Trophoblast cell (in vitro differentiated cells and primary cell): ENCODE measurements around the gene JAZF1.

Experiments
- DNase-seq, 2 donors: peaks; one replicate each; pipeline ENCODE4 v3.0.0-alpha.2; 2016
- H2AFZ ChIP-seq: 2 replicates; pipeline ENCODE4 v1.6.1; 2013; ENCODE audit warnings: low read length, moderate library complexity, mild to moderate bottlenecking; ENCODE audit not compliant: insufficient read depth, poor library complexity
- H2AK5ac ChIP-seq: 2 replicates; pipeline ENCODE4 v1.6.1; 2013; ENCODE audit warnings: mild to moderate bottlenecking, low read length
- H2BK120ac ChIP-seq: 2 replicates; pipeline ENCODE4 v1.6.1; 2013; ENCODE audit warnings: low read length, mild to moderate bottlenecking, moderate library complexity; ENCODE audit not compliant: insufficient read depth, poor library complexity
- H2BK12ac ChIP-seq: 2 replicates; pipeline ENCODE4 v1.6.1; 2013; ENCODE audit warnings: mild to moderate bottlenecking, low read length, moderate library complexity
- H2BK5ac ChIP-seq: 2 replicates; pipeline ENCODE4 v1.6.1; 2013; ENCODE audit warnings: low read length, low read depth, moderate library complexity, mild to moderate bottlenecking; ENCODE audit not compliant: poor library complexity
- H3K14ac ChIP-seq: 2 replicates; pipeline ENCODE4 v1.6.1; 2013; ENCODE audit warnings: mild to moderate bottlenecking, low read length
- H3K18ac ChIP-seq: 2 replicates; pipeline ENCODE4 v1.6.1; 2013; ENCODE audit warnings: mild to moderate bottlenecking, low read length
- H3K23ac ChIP-seq: 2 replicates; pipeline ENCODE4 v1.6.1; 2013; ENCODE audit warnings: low read length
- H3K27ac ChIP-seq: 2 replicates; pipeline ENCODE4 v1.5.1; 2013; ENCODE audit warnings: low read depth, mild to moderate bottlenecking, inconsistent platforms, low read length, moderate library complexity
- H3K27me3 ChIP-seq: 2 replicates; pipeline ENCODE4 v1.6.1; 2013; ENCODE audit warnings: inconsistent platforms, mild to moderate bottlenecking, low read length, moderate library complexity; ENCODE audit not compliant: insufficient read depth
- H3K36me3 ChIP-seq, 2 experiments: 1 replicate in 1 of 2; 2 replicates in 1 of 2; pipeline ENCODE4 v1.6.1; 2013; ENCODE audit warnings: low read length in 2 of 2, mild to moderate bottlenecking in 2 of 2, moderate library complexity in 1 of 2; ENCODE audit not compliant: insufficient read depth in 2 of 2, control insufficient read depth in 1 of 2
- H3K4ac ChIP-seq: 2 replicates; pipeline ENCODE4 v1.6.1; 2013; ENCODE audit warnings: low read depth, mild to moderate bottlenecking, low read length, moderate library complexity
- H3K4me1 ChIP-seq, 2 experiments: 1 replicate in 1 of 2; 2 replicates in 1 of 2; pipeline ENCODE4 v1.6.1; 2013; ENCODE audit warnings: low read length in 2 of 2, mild to moderate bottlenecking in 2 of 2, moderate library complexity in 1 of 2; ENCODE audit not compliant: insufficient read depth in 2 of 2, control insufficient read depth in 1 of 2
- H3K4me2 ChIP-seq: 2 replicates; pipeline ENCODE4 v1.6.1; 2013; ENCODE audit warnings: inconsistent platforms, mild to moderate bottlenecking, low read length, moderate library complexity
- H3K4me3 ChIP-seq: 2 replicates; pipeline ENCODE4 v1.5.1; 2013; ENCODE audit warnings: mild to moderate bottlenecking, low read depth, low read length, inconsistent platforms
- H3K79me1 ChIP-seq: one replicate; pipeline ENCODE4 v1.6.1; 2013; ENCODE audit warnings: low read length
- H3K79me2 ChIP-seq: 2 replicates; pipeline ENCODE4 v1.6.1; 2013; ENCODE audit warnings: low read length, mild to moderate bottlenecking; ENCODE audit not compliant: control insufficient read depth, insufficient read depth, poor library complexity
- H3K9ac ChIP-seq: 2 replicates; pipeline ENCODE4 v1.6.1; 2013; ENCODE audit warnings: mild to moderate bottlenecking, low read length
- H3K9me3 ChIP-seq: 2 replicates; pipeline ENCODE4 v1.6.1; 2013; ENCODE audit warnings: low read depth, mild to moderate bottlenecking, control low read depth, inconsistent platforms, low read length; ENCODE audit not compliant: insufficient read depth
- H4K12ac ChIP-seq: 2 replicates; pipeline ENCODE4 v1.6.1; 2013; ENCODE audit warnings: low read depth, mild to moderate bottlenecking, low read length, moderate library complexity
- H4K8ac ChIP-seq: 2 replicates; pipeline ENCODE4 v1.6.1; 2013; ENCODE audit warnings: low read depth, mild to moderate bottlenecking, low read length, moderate library complexity
- H4K91ac ChIP-seq: one replicate; pipeline ENCODE4 v1.6.1; 2013; ENCODE audit warnings: low read depth, mild to moderate bottlenecking, low read length, moderate library complexity
- WGBS: extraction: QIAGEN DNeasy Blood & Tissue Kit; methylation state at CpG from one replicate; pipeline ENCODE4 v1.1.7; 2013; ENCODE audit warnings: missing lambda C conversion rate; ENCODE audit not compliant: insufficient read length, insufficient coverage; ENCODE audit errors: extremely low coverage; 5-methylcytosine and 5-hydroxymethylcytosine counted together

The JAZF1 gene

DNA sequence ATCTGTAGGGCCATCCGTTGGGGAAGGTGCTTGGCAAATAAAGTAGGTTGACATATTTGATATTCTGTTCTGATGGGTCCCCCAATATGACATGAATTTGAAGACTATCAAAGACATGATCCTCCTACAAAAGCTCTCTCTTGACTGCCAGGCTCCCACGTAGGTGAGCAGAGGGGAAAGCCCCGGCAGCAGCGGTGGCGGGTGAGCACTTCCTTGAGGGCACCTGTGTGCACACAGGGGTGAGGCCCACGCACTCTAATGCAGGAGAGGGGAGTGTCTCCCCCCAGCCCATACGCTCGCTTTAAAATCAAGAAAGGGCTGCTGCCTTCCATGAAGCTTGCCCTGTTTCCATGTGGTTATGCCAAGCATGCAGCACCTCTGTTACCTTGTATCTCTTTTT, 340.3 kb downstream of the JAZF1 start:
- H3K18ac ChIP-seq, result no peak overlapping the region
- H2BK5ac ChIP-seq, result no peak overlapping the region
- no peak for DNase-seq
- H3K36me3 ChIP-seq, result no peaks in the 10 kb centered on the region
- H3K9me3 ChIP-seq, result no peaks in the 10 kb centered on the region
- no peak overlapping the region for H4K12ac ChIP-seq
- no peak overlapping the region for H3K4me2 ChIP-seq
- no peak overlapping the region for H3K4ac ChIP-seq
- H3K4me1 ChIP-seq, result no peaks in the 10 kb centered on the region
- WGBS, result no CpG with 5 or more reads among the region's 8 CpGs
- H3K23ac ChIP-seq, result no peak overlapping the region
- H2BK12ac ChIP-seq, result no peak overlapping the region
- H2BK120ac ChIP-seq, result no peak overlapping the region
- no peaks in the 10 kb centered on the region for H3K79me1 ChIP-seq
- no peak overlapping the region for H3K14ac ChIP-seq
- H4K91ac ChIP-seq, result no peak overlapping the region
- no peak overlapping the region for H4K8ac ChIP-seq
- no peaks in the 10 kb centered on the region for H3K79me2 ChIP-seq
- no peak overlapping the region for H3K9ac ChIP-seq
- H2AFZ ChIP-seq, result no peak overlapping the region
- H2AK5ac ChIP-seq, result no peak overlapping the region
- no peaks in the 10 kb centered on the region for H3K27me3 ChIP-seq
- no peak overlapping the region for H3K27ac ChIP-seq
- no peak overlapping the region for H3K4me3 ChIP-seq

DNA sequence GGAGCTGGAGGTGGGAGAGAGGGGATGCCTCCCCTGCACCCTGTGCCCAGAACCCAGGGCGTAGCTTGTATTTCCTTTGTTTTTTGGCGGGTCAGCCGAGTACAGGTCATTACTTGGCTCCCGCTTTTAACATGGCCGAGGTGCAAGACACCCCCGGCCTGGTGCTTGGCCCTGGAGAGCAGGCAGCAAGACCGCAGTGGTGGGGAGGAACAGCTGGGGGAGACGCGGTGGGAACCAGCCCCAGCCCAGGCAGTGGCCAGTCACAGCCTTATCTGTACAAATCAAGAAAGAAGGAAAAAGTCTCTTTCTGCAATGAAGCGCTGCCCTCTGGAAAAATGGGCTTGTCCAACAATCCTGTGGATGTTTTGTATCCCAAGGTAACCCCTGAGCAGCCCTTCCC, 341.5 kb downstream of the JAZF1 start:
- Histone ChIP-seq H2AK5ac (no peak overlapping the region), H4K8ac (no peak overlapping the region), H3K36me3 (no peaks in the 10 kb centered on the region), H3K18ac (no peak overlapping the region), H3K27me3 (no peaks in the 10 kb centered on the region), H3K27ac (no peak overlapping the region), H4K91ac (no peak overlapping the region), H3K4me3 (no peak overlapping the region), H2BK5ac (no peak overlapping the region), H3K4ac (no peak overlapping the region), H3K4me1 (no peaks in the 10 kb centered on the region), H2BK120ac (no peak overlapping the region), H3K14ac (no peak overlapping the region), H3K4me2 (no peak overlapping the region), H3K79me1 (no peaks in the 10 kb centered on the region), H3K9me3 (no peaks in the 10 kb centered on the region), H3K79me2 (no peaks in the 10 kb centered on the region), H3K23ac (no peak overlapping the region), H2AFZ (no peak overlapping the region), H2BK12ac (no peak overlapping the region), H4K12ac (no peak overlapping the region), H3K9ac (no peak overlapping the region)
- DNase-seq, result no peak
- no CpG with 5 or more reads among the region's 10 CpGs for WGBS

DNA sequence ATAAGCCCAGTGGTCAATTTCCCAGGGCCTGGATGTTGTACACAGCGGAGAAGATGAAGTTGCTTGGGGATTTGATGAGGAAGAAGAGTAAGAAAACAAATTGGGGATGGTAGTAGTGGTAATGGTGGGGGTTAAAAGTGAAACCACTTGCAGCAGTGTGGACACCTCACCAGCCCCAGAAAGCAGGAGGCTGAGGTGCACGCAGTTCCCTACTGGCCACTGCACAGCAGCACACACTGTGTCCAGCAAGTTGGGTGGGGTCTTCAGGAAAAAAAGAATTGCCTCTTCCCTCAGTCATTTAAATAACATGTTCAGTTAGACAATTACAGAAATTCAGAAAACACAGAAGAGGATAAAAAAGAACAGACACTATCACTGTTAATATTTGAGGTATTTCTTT, 344.1 kb downstream of the JAZF1 start:
- H2AFZ ChIP-seq, result no peak overlapping the region
- DNase-seq, result no peak
- H3K27me3 ChIP-seq, result no peaks in the 10 kb centered on the region
- H3K9me3 ChIP-seq, result no peaks in the 10 kb centered on the region
- no peak overlapping the region for H3K27ac ChIP-seq
- H3K36me3 ChIP-seq, result peaks cover 0 to 4% of the 10 kb centered on the region in 2 experiments
- H3K4ac ChIP-seq, result no peak overlapping the region
- H3K23ac ChIP-seq, result no peak overlapping the region
- H3K18ac ChIP-seq, result no peak overlapping the region
- H2BK120ac ChIP-seq, result no peak overlapping the region
- H3K4me2 ChIP-seq, result no peak overlapping the region
- H3K14ac ChIP-seq, result no peak overlapping the region
- H4K12ac ChIP-seq, result no peak overlapping the region
- H2AK5ac ChIP-seq, result no peak overlapping the region
- H3K79me2 ChIP-seq, result no peaks in the 10 kb centered on the region
- H3K79me1 ChIP-seq, result no peaks in the 10 kb centered on the region
- H3K9ac ChIP-seq, result no peak overlapping the region
- H2BK12ac ChIP-seq, result no peak overlapping the region
- H3K4me3 ChIP-seq, result no peak overlapping the region
- no CpG with 5 or more reads among the region's 2 CpGs for WGBS
- H3K4me1 ChIP-seq, result no peaks in the 10 kb centered on the region
- H4K8ac ChIP-seq, result no peak overlapping the region
- H2BK5ac ChIP-seq, result no peak overlapping the region
- no peak overlapping the region for H4K91ac ChIP-seq

- Histone ChIP-seq H3K4me2 (no peak overlapping the region), H3K9me3 (no peaks in the 10 kb centered on the region), H3K4ac (no peak overlapping the region), H2AK5ac (no peak overlapping the region), H3K14ac (no peak overlapping the region), H4K8ac (no peak overlapping the region), H2AFZ (no peak overlapping the region), H3K4me3 (no peak overlapping the region), H3K9ac (no peak overlapping the region), H2BK5ac (no peak overlapping the region), H3K23ac (no peak overlapping the region), H4K91ac (no peak overlapping the region), H3K79me1 (no peaks in the 10 kb centered on the region), H3K27me3 (no peaks in the 10 kb centered on the region), H3K4me1 (no peaks in the 10 kb centered on the region), H3K79me2 (no peaks in the 10 kb centered on the region), H3K27ac (no peak overlapping the region), H2BK12ac (no peak overlapping the region), H4K12ac (no peak overlapping the region), H3K18ac (no peak overlapping the region), H3K36me3 (peaks cover 0 to 4% of the 10 kb centered on the region in 2 experiments), H2BK120ac (no peak overlapping the region)
- WGBS, result no CpG with 5 or more reads among the region's 7 CpGs
- DNase-seq, result no peak
Observed at GRCh38 chr7:27835376-27835775, 345.2 kb downstream of the JAZF1 start.
